ENCODE results near the gene SNX13.

The SNX13 gene

DNA sequence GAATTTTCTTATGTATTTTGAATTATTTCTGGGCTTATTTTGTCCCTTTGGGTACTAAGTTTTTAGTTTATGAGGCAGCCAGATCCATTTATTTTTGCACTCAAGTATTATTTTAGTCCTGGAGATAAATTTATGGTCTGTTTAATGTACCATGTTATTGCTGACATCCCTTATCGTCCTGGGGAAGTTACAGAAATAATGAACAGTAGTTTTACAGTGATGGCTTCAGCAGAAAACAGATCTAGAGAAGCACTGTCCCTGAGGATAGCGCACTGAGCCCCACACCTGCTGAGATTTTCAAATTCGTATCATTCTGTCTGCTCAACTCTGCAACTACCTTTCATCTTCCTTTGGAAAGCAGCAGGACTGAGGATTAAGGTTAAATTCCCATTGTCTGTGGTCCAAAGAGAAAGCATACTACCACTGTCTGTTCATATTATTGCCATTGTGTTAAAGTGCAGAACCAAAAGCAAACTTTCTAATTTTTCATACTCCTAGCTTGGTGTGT lies 168.3 kb downstream of the SNX13 start:
- Histone ChIP-seq H2AK5ac (ENCODE audit: low read length) (no peak overlapping the region), H2AFZ (ENCODE audit: insufficient read depth, low read length, poor library complexity) (no peak overlapping the region), H3K9me3 (ENCODE audit: insufficient read depth, low read depth, low read length) (no peaks in the 10 kb centered on the region), H3K36me3 (ENCODE audit: control insufficient read depth in 1 of 2, insufficient read depth in 2 of 2, low read length in 2 of 2) (no peaks in the 10 kb centered on the region), H3K4me2 (ENCODE audit: low read length) (no peak overlapping the region), H3K14ac (ENCODE audit: low read length) (no peak overlapping the region), H3K4me1 (ENCODE audit: control insufficient read depth in 1 of 2, insufficient read depth in 2 of 2, low read length in 2 of 2) (no peaks in the 10 kb centered on the region), H3K18ac (ENCODE audit: low read length) (no peak overlapping the region), H4K8ac (ENCODE audit: low read depth, low read length) (no peak overlapping the region), H3K4me3 (ENCODE audit: low read depth, low read length) (no peak overlapping the region), H3K79me2 (ENCODE audit: control insufficient read depth, insufficient read depth, low read length, poor library complexity) (no peaks in the 10 kb centered on the region), H2BK120ac (ENCODE audit: insufficient read depth, low read length, poor library complexity) (no peak overlapping the region), H2BK5ac (ENCODE audit: low read depth, low read length, poor library complexity) (no peak overlapping the region), H3K79me1 (ENCODE audit: low read length) (no peaks in the 10 kb centered on the region), H3K9ac (ENCODE audit: low read length) (no peak overlapping the region), H3K23ac (ENCODE audit: low read length) (no peak overlapping the region), H3K27me3 (ENCODE audit: insufficient read depth, low read length) (no peaks in the 10 kb centered on the region), H4K12ac (ENCODE audit: low read depth, low read length) (no peak overlapping the region), H3K4ac (ENCODE audit: low read depth, low read length) (no peak overlapping the region), H4K91ac (ENCODE audit: low read depth, low read length) (no peak overlapping the region), H3K27ac (ENCODE audit: low read depth, low read length) (no peak overlapping the region), H2BK12ac (ENCODE audit: low read length) (no peak overlapping the region)
- no peak for DNase-seq
- WGBS (ENCODE audit: extremely low coverage, insufficient coverage, insufficient read length), result no CpG with 5 or more reads among the region's 3 CpGs

- Histone ChIP-seq H3K36me3 (ENCODE audit: control insufficient read depth in 1 of 2, insufficient read depth in 2 of 2, low read length in 2 of 2) (no peaks in the 10 kb centered on the region), H3K27ac (ENCODE audit: low read depth, low read length) (no peak overlapping the region), H3K27me3 (ENCODE audit: insufficient read depth, low read length) (no peaks in the 10 kb centered on the region), H3K79me1 (ENCODE audit: low read length) (no peaks in the 10 kb centered on the region), H3K18ac (ENCODE audit: low read length) (no peak overlapping the region), H3K79me2 (ENCODE audit: control insufficient read depth, insufficient read depth, low read length, poor library complexity) (no peaks in the 10 kb centered on the region), H3K9me3 (ENCODE audit: insufficient read depth, low read depth, low read length) (no peaks in the 10 kb centered on the region), H2BK5ac (ENCODE audit: low read depth, low read length, poor library complexity) (no peak overlapping the region), H2AK5ac (ENCODE audit: low read length) (no peak overlapping the region), H3K4me1 (ENCODE audit: control insufficient read depth in 1 of 2, insufficient read depth in 2 of 2, low read length in 2 of 2) (no peaks in the 10 kb centered on the region), H4K12ac (ENCODE audit: low read depth, low read length) (no peak overlapping the region), H4K91ac (ENCODE audit: low read depth, low read length) (no peak overlapping the region), H3K4me3 (ENCODE audit: low read depth, low read length) (no peak overlapping the region), H2BK120ac (ENCODE audit: insufficient read depth, low read length, poor library complexity) (no peak overlapping the region), H3K4ac (ENCODE audit: low read depth, low read length) (no peak overlapping the region), H2BK12ac (ENCODE audit: low read length) (no peak overlapping the region), H3K4me2 (ENCODE audit: low read length) (no peak overlapping the region), H4K8ac (ENCODE audit: low read depth, low read length) (no peak overlapping the region), H3K9ac (ENCODE audit: low read length) (no peak overlapping the region), H2AFZ (ENCODE audit: insufficient read depth, low read length, poor library complexity) (no peak overlapping the region), H3K14ac (ENCODE audit: low read length) (no peak overlapping the region), H3K23ac (ENCODE audit: low read length) (no peak overlapping the region)
- peak in 1 of 2 donors; percentile 11 for DNase-seq
- WGBS (ENCODE audit: extremely low coverage, insufficient coverage, insufficient read length), result no CpG with 5 or more reads among the region's 4 CpGs
These were observed 169.5 kb downstream of the SNX13 start for GRCh38 chr7:17770710-17771375.

- Histone ChIP-seq H3K27me3 (ENCODE audit: insufficient read depth, low read length) (no peaks in the 10 kb centered on the region), H4K91ac (ENCODE audit: low read depth, low read length) (no peak overlapping the region), H3K9ac (ENCODE audit: low read length) (no peak overlapping the region), H3K14ac (ENCODE audit: low read length) (no peak overlapping the region), H4K12ac (ENCODE audit: low read depth, low read length) (no peak overlapping the region), H3K4me2 (ENCODE audit: low read length) (no peak overlapping the region), H3K4ac (ENCODE audit: low read depth, low read length) (no peak overlapping the region), H3K4me1 (ENCODE audit: control insufficient read depth in 1 of 2, insufficient read depth in 2 of 2, low read length in 2 of 2) (no peaks in the 10 kb centered on the region), H2AK5ac (ENCODE audit: low read length) (no peak overlapping the region), H4K8ac (ENCODE audit: low read depth, low read length) (no peak overlapping the region), H2BK120ac (ENCODE audit: insufficient read depth, low read length, poor library complexity) (no peak overlapping the region), H3K18ac (ENCODE audit: low read length) (no peak overlapping the region), H3K27ac (ENCODE audit: low read depth, low read length) (no peak overlapping the region), H3K79me2 (ENCODE audit: control insufficient read depth, insufficient read depth, low read length, poor library complexity) (no peaks in the 10 kb centered on the region), H2BK5ac (ENCODE audit: low read depth, low read length, poor library complexity) (no peak overlapping the region), H3K36me3 (ENCODE audit: control insufficient read depth in 1 of 2, insufficient read depth in 2 of 2, low read length in 2 of 2) (no peaks in the 10 kb centered on the region), H3K9me3 (ENCODE audit: insufficient read depth, low read depth, low read length) (no peaks in the 10 kb centered on the region), H3K23ac (ENCODE audit: low read length) (no peak overlapping the region), H2BK12ac (ENCODE audit: low read length) (no peak overlapping the region), H3K79me1 (ENCODE audit: low read length) (no peaks in the 10 kb centered on the region), H3K4me3 (ENCODE audit: low read depth, low read length) (no peak overlapping the region), H2AFZ (ENCODE audit: insufficient read depth, low read length, poor library complexity) (no peak overlapping the region)
- DNase-seq, result peak; percentile 61 to 77
- WGBS (ENCODE audit: extremely low coverage, insufficient coverage, insufficient read length), result no CpG with 5 or more reads among the region's 2 CpGs
These were observed 170.4 kb downstream of the SNX13 start for GRCh38 chr7:17769918-17770317.

DNA sequence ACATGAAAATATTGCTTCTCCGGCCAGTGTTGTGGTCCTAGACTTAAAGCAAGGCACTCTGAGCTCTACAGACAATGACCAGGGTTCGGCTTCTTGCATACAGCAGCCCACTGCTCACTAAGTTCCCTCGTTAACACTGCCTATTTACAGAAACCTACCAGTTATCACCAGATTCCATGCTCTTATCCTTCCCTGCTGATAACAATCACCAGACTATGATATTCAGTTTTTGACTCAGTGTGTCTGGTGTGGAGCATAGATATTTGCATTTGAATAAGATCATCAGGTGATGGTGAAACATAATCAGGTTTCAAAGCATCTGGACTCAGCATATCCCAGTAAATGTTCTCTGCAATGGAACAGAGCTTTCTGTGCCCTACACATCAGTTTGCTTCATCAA lies 182.3 kb downstream of the SNX13 start:
- Histone ChIP-seq H4K8ac (ENCODE audit: low read depth, low read length) (no peak overlapping the region), H3K79me2 (ENCODE audit: control insufficient read depth, insufficient read depth, low read length, poor library complexity) (no peaks in the 10 kb centered on the region), H3K36me3 (ENCODE audit: control insufficient read depth in 1 of 2, insufficient read depth in 2 of 2, low read length in 2 of 2) (no peaks in the 10 kb centered on the region), H2AFZ (ENCODE audit: insufficient read depth, low read length, poor library complexity) (no peak overlapping the region), H4K12ac (ENCODE audit: low read depth, low read length) (no peak overlapping the region), H3K79me1 (ENCODE audit: low read length) (no peaks in the 10 kb centered on the region), H3K23ac (ENCODE audit: low read length) (no peak overlapping the region), H3K4me1 (ENCODE audit: control insufficient read depth in 1 of 2, insufficient read depth in 2 of 2, low read length in 2 of 2) (no peaks in the 10 kb centered on the region), H3K27me3 (ENCODE audit: insufficient read depth, low read length) (no peaks in the 10 kb centered on the region), H3K27ac (ENCODE audit: low read depth, low read length) (no peak overlapping the region), H3K9me3 (ENCODE audit: insufficient read depth, low read depth, low read length) (no peaks in the 10 kb centered on the region), H3K4me3 (ENCODE audit: low read depth, low read length) (no peak overlapping the region), H3K4ac (ENCODE audit: low read depth, low read length) (no peak overlapping the region), H3K14ac (ENCODE audit: low read length) (no peak overlapping the region), H2BK5ac (ENCODE audit: low read depth, low read length, poor library complexity) (no peak overlapping the region), H2AK5ac (ENCODE audit: low read length) (no peak overlapping the region), H2BK120ac (ENCODE audit: insufficient read depth, low read length, poor library complexity) (no peak overlapping the region), H3K18ac (ENCODE audit: low read length) (no peak overlapping the region), H3K4me2 (ENCODE audit: low read length) (no peak overlapping the region), H4K91ac (ENCODE audit: low read depth, low read length) (no peak overlapping the region), H2BK12ac (ENCODE audit: low read length) (no peak overlapping the region), H3K9ac (ENCODE audit: low read length) (no peak overlapping the region)
- DNase-seq, result no peak
- no CpG with 5 or more reads among the region's 3 CpGs for WGBS (ENCODE audit: extremely low coverage, insufficient coverage, insufficient read length)

All from trophoblast cell (in vitro differentiated cells and primary cell).